ENCODE data around the gene PSMA8.
A peak's percentile ranks its signal among the peaks of the same experiment; 100 is the strongest.
"Not testable (repeated sequence)": the region's sequence is repeated elsewhere in the genome, so short reads cannot be mapped to it uniquely, and the experiment has no call there.

PSMA8 gene

GRCh38 chr18:26226229-26227050, 92.8 kb downstream of the PSMA8 start, which contains the start of gene TAF4B:
TSS of gene TAF4B (plus strand) at chr18:26226445. CDS start at chr18:26226934, 489 bp downstream.
- peaks cover 15 to 17% of the 10 kb centered on the region in 2 experiments for H3K4me1 ChIP-seq (ENCODE audit: control insufficient read depth in 1 of 2, insufficient read depth in 1 of 2, low read depth in 1 of 2, low read length in 1 of 2)
- no peaks in the 10 kb centered on the region for H3K36me3 ChIP-seq
- TF ChIP-seq, protein P1, sequence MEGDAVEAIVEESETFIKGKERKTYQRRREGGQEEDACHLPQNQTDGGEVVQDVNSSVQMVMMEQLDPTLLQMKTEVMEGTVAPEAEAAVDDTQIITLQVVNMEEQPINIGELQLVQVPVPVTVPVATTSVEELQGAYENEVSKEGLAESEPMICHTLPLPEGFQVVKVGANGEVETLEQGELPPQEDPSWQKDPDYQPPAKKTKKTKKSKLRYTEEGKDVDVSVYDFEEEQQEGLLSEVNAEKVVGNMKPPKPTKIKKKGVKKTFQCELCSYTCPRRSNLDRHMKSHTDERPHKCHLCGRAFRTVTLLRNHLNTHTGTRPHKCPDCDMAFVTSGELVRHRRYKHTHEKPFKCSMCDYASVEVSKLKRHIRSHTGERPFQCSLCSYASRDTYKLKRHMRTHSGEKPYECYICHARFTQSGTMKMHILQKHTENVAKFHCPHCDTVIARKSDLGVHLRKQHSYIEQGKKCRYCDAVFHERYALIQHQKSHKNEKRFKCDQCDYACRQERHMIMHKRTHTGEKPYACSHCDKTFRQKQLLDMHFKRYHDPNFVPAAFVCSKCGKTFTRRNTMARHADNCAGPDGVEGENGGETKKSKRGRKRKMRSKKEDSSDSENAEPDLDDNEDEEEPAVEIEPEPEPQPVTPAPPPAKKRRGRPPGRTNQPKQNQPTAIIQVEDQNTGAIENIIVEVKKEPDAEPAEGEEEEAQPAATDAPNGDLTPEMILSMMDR (IDR thresholded peaks at IDR 0.05), result no peak

DNA sequence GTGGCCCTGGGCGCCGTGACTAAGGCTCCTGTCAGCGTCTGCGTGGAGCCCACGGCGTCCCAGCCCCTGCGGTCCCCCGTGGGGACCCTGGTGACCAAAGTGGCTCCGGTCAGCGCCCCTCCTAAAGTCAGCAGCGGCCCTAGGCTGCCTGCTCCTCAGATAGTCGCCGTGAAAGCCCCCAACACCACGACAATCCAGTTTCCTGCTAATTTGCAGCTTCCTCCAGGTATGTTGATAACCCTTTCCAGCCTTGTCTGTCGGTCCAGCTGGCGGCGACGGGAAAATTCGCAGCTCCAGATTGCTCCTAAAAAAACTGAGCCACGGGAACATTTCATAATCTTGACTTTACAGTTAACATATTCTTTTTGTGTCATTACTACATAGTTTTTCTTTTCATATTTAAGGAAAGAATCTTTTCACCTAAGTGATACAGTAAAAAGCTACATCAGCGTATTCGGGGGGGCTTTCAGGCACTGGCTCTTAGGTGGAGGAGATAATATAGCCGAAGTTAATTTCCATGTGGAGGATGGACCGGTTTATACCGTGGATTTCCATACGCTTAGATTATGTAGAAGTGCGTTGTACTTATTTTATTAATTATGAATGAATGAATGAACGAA, 93.5 kb downstream of the PSMA8 start:
- TF ChIP-seq, protein P1 (IDR thresholded peaks at IDR 0.05), result no peak
- Histone ChIP-seq H3K4me3 (ENCODE audit: low read depth in 1 of 2, low read length in 1 of 2) (peak overlapping the region; percentile 58 to 59), H3K4me1 (ENCODE audit: control insufficient read depth in 1 of 2, insufficient read depth in 1 of 2, low read depth in 1 of 2, low read length in 1 of 2) (peaks cover 15 to 17% of the 10 kb centered on the region in 2 experiments), H3K36me3 (no peaks in the 10 kb centered on the region), H3K27ac (no peak overlapping the region), H3K27me3 (peaks cover 45% of the 10 kb centered on the region), H3K9me3 (no peaks in the 10 kb centered on the region)

More at GRCh38 chr18:26226229-26227050, 92.8 kb downstream of the PSMA8 start, which contains the start of gene TAF4B:
- no peaks in the 10 kb centered on the region for H3K9me3 ChIP-seq
- peak within 1 kb of the TSS; percentile 58 to 59 for H3K4me3 ChIP-seq (ENCODE audit: low read depth in 1 of 2, low read length in 1 of 2)
- peaks cover 45% of the 10 kb centered on the region for H3K27me3 ChIP-seq
- H3K27ac ChIP-seq, result no peak within 1 kb of the TSS

GRCh38 chr18:26228562-26229260, 95.0 kb downstream of the PSMA8 start:
- no peak overlapping the region for H3K4me3 ChIP-seq (ENCODE audit: low read depth in 1 of 2, low read length in 1 of 2)
- TF ChIP-seq, protein P1 (IDR thresholded peaks at IDR 0.05), result no peak
- peaks cover 15 to 17% of the 10 kb centered on the region in 2 experiments for H3K4me1 ChIP-seq (ENCODE audit: control insufficient read depth in 1 of 2, insufficient read depth in 1 of 2, low read depth in 1 of 2, low read length in 1 of 2)
- H3K27ac ChIP-seq, result no peak overlapping the region
- H3K9me3 ChIP-seq, result no peaks in the 10 kb centered on the region
- no peaks in the 10 kb centered on the region for H3K36me3 ChIP-seq
- H3K27me3 ChIP-seq, result peaks cover 45% of the 10 kb centered on the region

GRCh38 chr18:26230497-26230896, 96.8 kb downstream of the PSMA8 start:
- Histone ChIP-seq H3K27ac (no peak overlapping the region), H3K27me3 (peaks cover 28% of the 10 kb centered on the region), H3K9me3 (no peaks in the 10 kb centered on the region), H3K4me1 (ENCODE audit: control insufficient read depth in 1 of 2, insufficient read depth in 1 of 2, low read depth in 1 of 2, low read length in 1 of 2) (peaks cover 15 to 17% of the 10 kb centered on the region in 2 experiments), H3K36me3 (no peaks in the 10 kb centered on the region), H3K4me3 (ENCODE audit: low read depth in 1 of 2, low read length in 1 of 2) (no peak overlapping the region)
- TF ChIP-seq, protein P1 (IDR thresholded peaks at IDR 0.05), result no peak

DNA sequence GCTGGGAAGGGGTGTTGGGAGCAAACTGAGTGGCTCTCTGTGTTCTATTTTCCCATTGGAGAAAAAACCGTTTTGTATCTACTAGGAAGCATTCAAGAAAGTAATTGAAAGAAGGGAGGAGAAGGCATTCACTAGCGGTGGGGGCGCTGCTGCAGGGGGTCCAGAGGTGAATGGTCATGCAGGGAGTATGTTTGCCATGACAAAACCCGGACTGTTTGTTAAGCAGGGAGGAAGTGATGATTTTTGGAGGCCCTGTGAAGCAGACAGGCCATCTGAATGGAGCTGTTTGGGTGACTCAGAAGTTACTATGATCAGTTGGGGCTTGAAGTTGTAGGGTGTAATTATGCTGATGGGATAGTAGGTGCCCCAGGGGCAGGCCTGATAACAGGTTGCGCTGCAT, 99.5 kb downstream of the PSMA8 start:
- Histone ChIP-seq H3K4me1 (ENCODE audit: control insufficient read depth in 1 of 2, insufficient read depth in 1 of 2, low read depth in 1 of 2, low read length in 1 of 2) (no peaks in the 10 kb centered on the region), H3K36me3 (no peaks in the 10 kb centered on the region), H3K27me3 (peaks cover 1% of the 10 kb centered on the region), H3K9me3 (no peaks in the 10 kb centered on the region), H3K27ac (no peak overlapping the region), H3K4me3 (ENCODE audit: low read depth in 1 of 2, low read length in 1 of 2) (no peak overlapping the region)
- TF ChIP-seq, protein P1 (IDR thresholded peaks at IDR 0.05), result no peak

- not testable (repeated sequence) for H3K4me1 ChIP-seq (ENCODE audit: control insufficient read depth in 1 of 2, insufficient read depth in 1 of 2, low read depth in 1 of 2, low read length in 1 of 2); H3K36me3 ChIP-seq; H3K27me3 ChIP-seq; H3K27ac ChIP-seq; H3K9me3 ChIP-seq; H3K4me3 ChIP-seq (ENCODE audit: low read depth in 1 of 2, low read length in 1 of 2)
Observed at GRCh38 chr18:26237363-26237762, 103.7 kb downstream of the PSMA8 start.

DNA sequence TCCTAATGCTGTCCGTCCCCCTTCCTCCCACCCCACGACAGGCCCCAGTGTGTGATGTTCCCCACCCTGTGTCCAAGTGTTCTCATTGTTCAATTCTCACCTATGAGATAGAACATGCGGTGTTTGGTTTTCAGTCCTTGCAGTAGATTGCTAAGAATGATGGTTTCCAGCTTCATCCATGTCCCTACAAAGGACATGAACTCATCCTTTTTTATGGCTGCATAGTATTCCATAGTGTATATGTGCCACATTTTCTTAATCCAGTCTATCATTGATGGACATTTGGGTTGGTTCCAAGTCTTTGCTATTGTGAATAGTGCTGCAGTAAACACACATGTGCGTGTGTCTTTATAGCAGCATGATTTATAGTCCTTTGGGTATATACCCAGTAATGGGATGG, 105.0 kb downstream of the PSMA8 start:
- not testable (repeated sequence) for H3K4me1 ChIP-seq (ENCODE audit: control insufficient read depth in 1 of 2, insufficient read depth in 1 of 2, low read depth in 1 of 2, low read length in 1 of 2); H3K27me3 ChIP-seq; H3K4me3 ChIP-seq (ENCODE audit: low read depth in 1 of 2, low read length in 1 of 2); H3K9me3 ChIP-seq; H3K27ac ChIP-seq; H3K36me3 ChIP-seq

DNA sequence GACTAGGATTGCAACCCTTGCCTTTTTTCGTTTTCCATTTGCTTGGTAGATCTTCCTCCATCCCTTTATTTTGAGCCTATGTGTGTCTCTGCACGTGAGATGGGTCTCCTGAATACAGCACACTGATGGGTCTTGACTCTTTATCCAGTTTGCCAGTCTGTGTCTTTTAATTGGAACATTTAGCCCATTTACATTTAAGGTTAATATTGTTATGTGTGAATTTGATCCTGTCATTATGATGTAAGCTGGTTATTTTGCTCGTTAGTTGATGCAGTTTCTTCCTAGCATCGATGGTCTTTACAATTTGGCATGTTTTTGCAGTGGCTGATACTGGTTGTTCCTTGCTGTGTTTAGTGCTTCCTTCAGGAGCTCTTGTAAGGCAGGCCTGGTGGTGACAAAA, 108.7 kb downstream of the PSMA8 start:
- H3K4me1 ChIP-seq (ENCODE audit: control insufficient read depth in 1 of 2, insufficient read depth in 1 of 2, low read depth in 1 of 2, low read length in 1 of 2); H3K27ac ChIP-seq; H3K9me3 ChIP-seq; H3K36me3 ChIP-seq; H3K4me3 ChIP-seq (ENCODE audit: low read depth in 1 of 2, low read length in 1 of 2); H3K27me3 ChIP-seq: not testable (repeated sequence)

All from neutrophil (primary cell).